Activated CD4-positive, alpha-beta T cell treated with anti-CD3 and anti-CD28 coated beads, Interleukin-2, amount 10 ng/mL, durations not matched to agents 24 days and 14 days (primary cell): ENCODE results near the gene FZD10. TPM values are rescaled to one million over a fixed set of nuclear protein-coding genes. Genes with fewer than 3 reads are reported as not detected.

ENCODE experiments used
- DNase-seq: peaks from one replicate; pipeline ENCODE4 v3.0.0; 2022
- H3K27ac Mint-ChIP-seq: one replicate; pipeline ENCODE4 v1.8.0; 2022; ENCODE audit warnings: mild to moderate bottlenecking, mixed read lengths
- H3K27me3 Mint-ChIP-seq: one replicate; pipeline ENCODE4 v1.8.0; 2022; ENCODE audit warnings: mixed read lengths
- H3K36me3 Mint-ChIP-seq: one replicate; pipeline ENCODE4 v1.8.0; 2022; ENCODE audit warnings: low read depth, mild to moderate bottlenecking, mixed read lengths
- H3K4me1 Mint-ChIP-seq: one replicate; pipeline ENCODE4 v1.8.0; 2021; ENCODE audit warnings: mixed read lengths
- H3K4me3 Mint-ChIP-seq: one replicate; pipeline ENCODE4 v1.8.0; 2022; ENCODE audit warnings: mild to moderate bottlenecking, moderate library complexity, mixed read lengths
- H3K9me3 Mint-ChIP-seq: one replicate; pipeline ENCODE4 v1.8.0; 2021; ENCODE audit warnings: mixed read lengths
- intact Hi-C: fragments of 100-400 bp; cut with micrococcal nuclease; formaldehyde crosslinking; loops from one replicate; pipeline ENCODE4 v1.15.1; 2023
- total RNA-seq: library from RNA; stranded (reverse); gene quantifications from 2 replicates; pipeline ENCODE4 v1.2.3, GENCODE V29; 2022

FZD10 gene
- total RNA-seq, 1 donor from 2014 or later, result not detected

- Mint-ChIP-seq H3K36me3 (no peaks in the 10 kb centered on the region), H3K27me3 (peaks cover 3% of the 10 kb centered on the region), H3K4me3 (no peak overlapping the region), H3K27ac (no peak overlapping the region), H3K9me3 (peaks cover 8% of the 10 kb centered on the region), H3K4me1 (no peaks in the 10 kb centered on the region)
- no peak for DNase-seq
- intact Hi-C loops, result no loop called here
Measured at GRCh38 chr12:130138478-130138877, 23.8 kb upstream of the FZD10 start.

DNA sequence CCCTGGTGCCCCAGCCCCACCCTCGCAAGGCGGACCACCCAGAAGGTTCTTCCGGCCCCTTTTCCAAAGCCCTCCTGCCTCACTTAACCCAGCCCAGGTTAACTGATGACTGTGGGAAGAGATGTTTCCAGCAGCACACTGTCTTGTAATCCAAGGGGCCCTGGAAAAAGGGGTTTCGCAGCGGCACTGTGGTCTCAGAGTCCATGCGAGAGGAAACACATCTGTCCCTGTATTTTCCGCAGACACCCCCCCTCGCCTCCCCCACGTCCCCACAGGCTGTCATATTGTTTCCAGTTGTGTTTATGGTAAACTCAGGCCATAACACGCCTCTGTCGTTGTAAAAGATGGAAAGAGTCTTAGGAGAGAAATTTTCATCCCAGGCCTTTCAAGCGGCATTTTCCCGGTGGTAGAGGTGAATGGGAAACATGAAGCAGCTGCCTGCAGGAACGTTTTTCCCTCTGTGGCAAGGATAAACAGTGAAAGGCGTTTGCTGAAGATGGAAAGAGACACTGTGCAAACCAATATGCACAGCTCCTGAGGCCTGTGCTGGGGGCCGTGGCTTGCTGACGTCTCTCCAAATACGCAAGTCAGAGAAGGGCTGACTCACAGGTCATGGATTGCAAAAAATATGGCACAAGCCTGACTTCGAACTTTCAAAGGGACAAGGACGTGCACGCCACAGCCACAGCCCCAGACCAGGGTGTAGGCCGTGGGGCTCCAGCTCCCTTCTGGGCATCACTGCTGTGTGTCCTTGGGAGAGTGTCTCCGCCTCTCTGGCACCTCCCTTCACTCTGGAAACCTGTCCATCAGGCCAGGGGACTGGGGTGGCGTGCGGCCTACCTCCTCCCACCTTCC lies 22.5 kb upstream of the FZD10 start:
- intact Hi-C loops, result no loop called here
- Mint-ChIP-seq H3K27ac (no peak overlapping the region), H3K4me1 (no peaks in the 10 kb centered on the region), H3K36me3 (no peaks in the 10 kb centered on the region), H3K4me3 (no peak overlapping the region), H3K27me3 (no peaks in the 10 kb centered on the region), H3K9me3 (peaks cover 7% of the 10 kb centered on the region)
- DNase-seq, result no peak

- no peak for DNase-seq
- H3K4me1 Mint-ChIP-seq, result no peaks in the 10 kb centered on the region
- H3K27me3 Mint-ChIP-seq, result no peaks in the 10 kb centered on the region
- no peaks in the 10 kb centered on the region for H3K9me3 Mint-ChIP-seq
- intact Hi-C loops, result no loop called here
- H3K36me3 Mint-ChIP-seq, result no peaks in the 10 kb centered on the region
- no peak overlapping the region for H3K27ac Mint-ChIP-seq
- no peak overlapping the region for H3K4me3 Mint-ChIP-seq
Measured at GRCh38 chr12:130141105-130141504, 21.2 kb upstream of the FZD10 start.

- Mint-ChIP-seq H3K27me3 (no peaks in the 10 kb centered on the region), H3K4me1 (no peaks in the 10 kb centered on the region), H3K27ac (no peak overlapping the region), H3K9me3 (no peaks in the 10 kb centered on the region), H3K4me3 (no peak overlapping the region), H3K36me3 (no peaks in the 10 kb centered on the region)
- no peak for DNase-seq
- intact Hi-C loops, result no loop called here
Measured at GRCh38 chr12:130141901-130142683, 20.2 kb upstream of the FZD10 start.

DNA sequence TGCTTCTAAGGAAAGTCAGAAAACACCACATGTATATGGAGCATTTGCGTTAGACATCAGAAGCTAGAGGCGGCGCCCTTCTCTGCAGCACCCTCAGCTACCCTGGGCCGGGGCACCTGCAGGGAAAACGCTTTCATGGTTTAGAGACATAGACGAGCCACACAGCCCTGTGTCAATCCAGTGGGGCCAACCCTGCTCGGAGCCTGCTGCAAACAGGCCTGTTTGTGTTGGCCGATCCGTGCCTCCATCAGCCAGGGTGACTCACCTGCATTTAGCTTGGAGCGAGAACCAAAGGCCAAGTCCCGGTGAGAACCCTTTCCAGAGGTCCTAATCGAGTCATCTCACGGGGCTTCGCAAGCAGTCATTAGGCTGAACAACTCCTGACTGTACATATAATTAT lies 19.5 kb upstream of the FZD10 start:
- H3K4me3 Mint-ChIP-seq, result no peak overlapping the region
- no peaks in the 10 kb centered on the region for H3K4me1 Mint-ChIP-seq
- intact Hi-C loops, result no loop called here
- H3K36me3 Mint-ChIP-seq, result no peaks in the 10 kb centered on the region
- H3K27me3 Mint-ChIP-seq, result no peaks in the 10 kb centered on the region
- H3K27ac Mint-ChIP-seq, result no peak overlapping the region
- no peak for DNase-seq
- H3K9me3 Mint-ChIP-seq, result no peaks in the 10 kb centered on the region

DNA sequence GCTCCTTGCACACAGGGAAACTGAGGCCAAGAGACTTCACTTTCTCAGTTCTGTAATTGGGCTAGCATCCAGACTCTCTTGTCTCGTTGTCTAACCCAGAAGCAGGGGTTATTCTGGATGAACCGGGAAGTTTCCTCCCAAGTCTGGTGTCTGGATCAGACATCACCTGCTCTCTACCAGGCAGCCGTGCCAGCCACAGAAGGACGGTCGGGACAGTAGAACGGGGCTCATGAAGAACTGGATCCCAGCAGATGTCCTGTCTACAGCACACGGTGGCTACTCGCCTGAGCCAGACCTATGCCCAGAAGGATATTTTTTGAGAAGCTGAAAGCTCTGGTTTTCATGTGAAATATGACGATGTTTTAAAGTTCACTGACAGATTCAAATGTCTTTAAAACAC lies 19.1 kb upstream of the FZD10 start:
- Mint-ChIP-seq H3K36me3 (no peaks in the 10 kb centered on the region), H3K27ac (no peak overlapping the region), H3K27me3 (no peaks in the 10 kb centered on the region), H3K4me1 (no peaks in the 10 kb centered on the region), H3K4me3 (no peak overlapping the region), H3K9me3 (no peaks in the 10 kb centered on the region)
- intact Hi-C loops, result no loop called here
- no peak for DNase-seq

DNA sequence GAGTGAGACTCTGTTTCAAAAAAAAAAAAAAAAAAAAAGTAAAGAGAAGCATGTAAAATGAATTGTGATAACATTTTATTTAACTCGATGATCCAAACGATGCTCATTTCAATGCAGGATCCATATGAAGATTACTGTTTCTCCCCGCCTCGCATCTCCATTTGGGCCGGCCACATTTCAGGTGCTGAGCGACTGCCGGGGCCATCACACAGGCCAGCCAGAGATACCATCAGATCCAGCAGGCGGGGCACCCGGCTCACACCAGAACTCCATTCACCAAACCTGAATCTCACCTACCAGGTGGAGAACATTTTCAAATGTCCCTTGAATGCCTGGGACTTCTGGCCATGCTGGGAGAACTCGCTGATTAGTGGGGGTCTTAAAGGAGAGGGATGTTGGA lies 18.0 kb upstream of the FZD10 start:
- no peak for DNase-seq
- Mint-ChIP-seq H3K4me3 (no peak overlapping the region), H3K9me3 (no peaks in the 10 kb centered on the region), H3K36me3 (no peaks in the 10 kb centered on the region), H3K27ac (no peak overlapping the region), H3K4me1 (no peaks in the 10 kb centered on the region), H3K27me3 (no peaks in the 10 kb centered on the region)
- intact Hi-C loops, result no loop called here

DNA sequence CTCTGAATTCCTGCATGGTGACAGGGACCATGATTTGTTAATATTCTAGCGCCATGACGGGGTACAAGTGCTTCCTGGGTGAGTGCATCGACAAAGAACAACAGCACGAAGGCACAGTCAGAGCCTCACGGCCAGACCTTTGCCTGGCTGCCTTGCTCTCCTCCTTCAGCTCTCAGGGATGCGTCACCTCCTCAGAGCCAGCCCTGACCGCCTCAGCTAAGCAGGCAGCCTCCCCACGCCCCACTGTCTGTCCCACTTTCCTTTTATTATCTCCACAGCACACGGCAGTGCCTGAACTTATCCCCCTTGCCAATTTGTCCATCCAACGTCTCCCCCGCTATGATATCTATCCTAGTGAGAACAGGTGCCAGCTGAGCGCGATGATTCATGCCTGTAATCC lies 16.5 kb upstream of the FZD10 start:
- H3K27ac Mint-ChIP-seq, result no peak overlapping the region
- H3K9me3 Mint-ChIP-seq, result no peaks in the 10 kb centered on the region
- intact Hi-C loops, result no loop called here
- no peak overlapping the region for H3K4me3 Mint-ChIP-seq
- H3K4me1 Mint-ChIP-seq, result no peaks in the 10 kb centered on the region
- H3K36me3 Mint-ChIP-seq, result no peaks in the 10 kb centered on the region
- no peak for DNase-seq
- no peaks in the 10 kb centered on the region for H3K27me3 Mint-ChIP-seq

DNA sequence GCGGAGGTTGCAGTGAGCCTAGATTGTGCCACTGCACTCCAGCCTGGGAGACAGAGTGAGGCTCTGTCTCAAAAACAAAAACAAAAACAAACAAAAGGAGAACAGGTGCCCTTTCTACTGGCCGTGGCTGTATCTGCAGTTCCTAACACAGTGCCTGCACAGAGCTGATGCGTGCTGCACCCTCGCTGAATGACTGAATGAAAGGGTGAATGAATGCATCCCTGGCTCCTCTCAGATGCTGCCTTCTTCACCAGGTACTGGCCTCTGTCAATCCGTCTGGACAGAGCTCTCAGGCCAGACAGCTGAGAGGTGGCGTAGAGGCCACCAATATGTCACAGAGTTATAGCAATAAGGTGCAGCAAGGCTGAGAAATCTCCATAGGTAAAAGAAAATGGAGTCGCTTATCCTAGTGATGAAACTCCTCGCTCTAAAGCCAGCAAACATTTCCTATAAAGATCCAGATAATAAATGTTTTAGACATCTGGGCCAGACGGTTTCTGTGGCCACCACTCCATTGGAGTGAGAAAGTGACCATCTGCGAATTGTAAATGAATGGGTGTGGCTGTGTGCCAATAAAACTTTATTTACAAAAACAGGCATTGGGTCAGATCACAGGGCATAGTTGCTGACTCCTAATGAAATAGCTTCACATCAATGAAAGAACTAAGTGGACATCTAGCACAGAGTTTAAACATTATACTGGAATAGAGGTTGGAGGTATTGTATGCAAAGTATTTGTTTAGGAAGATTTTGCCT lies 15.9 kb upstream of the FZD10 start:
- Mint-ChIP-seq H3K4me1 (no peaks in the 10 kb centered on the region), H3K36me3 (no peaks in the 10 kb centered on the region), H3K9me3 (no peaks in the 10 kb centered on the region), H3K27ac (no peak overlapping the region), H3K4me3 (no peak overlapping the region), H3K27me3 (no peaks in the 10 kb centered on the region)
- intact Hi-C loops, result no loop called here
- no peak for DNase-seq

DNA sequence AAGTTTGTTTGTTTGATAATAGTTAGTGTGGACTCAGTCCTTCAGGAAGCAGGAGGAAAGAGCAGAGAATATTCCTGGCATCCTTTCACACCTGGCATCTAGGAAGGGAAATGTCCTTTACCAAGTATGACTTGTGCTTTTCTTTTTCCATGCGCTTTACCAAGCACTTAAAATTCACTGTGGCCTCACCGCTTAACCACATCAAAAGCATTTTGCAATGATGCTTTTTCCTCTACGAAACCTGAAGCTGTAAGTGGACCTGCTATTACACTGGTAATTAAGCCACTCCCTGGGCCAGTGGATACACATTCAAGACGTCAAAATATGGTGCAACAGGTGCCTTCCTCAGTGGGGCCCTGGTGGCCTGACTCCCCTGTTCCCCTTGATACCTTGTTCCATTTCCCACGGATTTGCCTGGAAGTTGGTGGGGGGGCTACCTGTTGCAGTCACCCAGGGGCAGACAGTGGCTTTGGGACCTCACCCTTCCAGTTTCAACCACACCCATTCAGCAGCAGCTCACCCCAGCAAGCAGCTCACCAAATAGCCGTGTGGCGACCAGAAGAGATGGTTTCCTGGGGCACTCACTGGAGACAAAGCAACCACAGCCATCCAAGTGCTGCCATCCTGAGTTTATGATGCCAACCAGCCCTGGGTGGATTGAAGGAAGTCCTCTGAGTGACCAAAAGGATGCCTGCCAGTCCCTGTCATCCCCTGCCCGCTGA lies 14.2 kb upstream of the FZD10 start:
- no peaks in the 10 kb centered on the region for H3K9me3 Mint-ChIP-seq

DNA sequence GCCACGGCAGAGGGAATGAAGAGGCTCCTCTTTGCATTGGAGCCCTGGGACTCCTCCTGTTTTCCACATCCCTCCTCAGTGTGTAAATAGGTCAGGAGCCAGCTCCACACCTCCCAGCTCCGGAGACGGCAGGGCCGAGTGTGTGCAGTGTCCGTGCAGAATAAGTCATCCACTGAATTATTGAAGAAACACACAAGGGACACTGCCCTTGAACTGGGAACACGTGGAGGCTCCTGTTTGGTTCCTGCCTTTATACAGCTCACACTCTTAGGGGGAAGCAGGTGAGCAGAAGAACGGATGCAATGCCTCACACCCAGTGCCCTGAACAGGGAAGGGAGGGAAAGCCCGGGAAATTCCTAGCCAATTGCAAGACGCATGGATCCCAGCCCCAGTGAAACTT lies 10.4 kb upstream of the FZD10 start:
- intact Hi-C loops, result no loop called here
- no peaks in the 10 kb centered on the region for H3K36me3 Mint-ChIP-seq
- H3K4me3 Mint-ChIP-seq, result no peak overlapping the region
- H3K27ac Mint-ChIP-seq, result no peak overlapping the region
- no peak for DNase-seq
- peaks cover 5% of the 10 kb centered on the region for H3K27me3 Mint-ChIP-seq
- no peaks in the 10 kb centered on the region for H3K4me1 Mint-ChIP-seq
- H3K9me3 Mint-ChIP-seq, result no peaks in the 10 kb centered on the region

More for the DNA sequence above, 14.2 kb upstream of the FZD10 start:
- Mint-ChIP-seq H3K4me1 (no peaks in the 10 kb centered on the region), H3K36me3 (no peaks in the 10 kb centered on the region), H3K4me3 (no peak overlapping the region), H3K27ac (no peak overlapping the region), H3K27me3 (no peaks in the 10 kb centered on the region)
- no peak for DNase-seq
- intact Hi-C loops, result no loop called here

DNA sequence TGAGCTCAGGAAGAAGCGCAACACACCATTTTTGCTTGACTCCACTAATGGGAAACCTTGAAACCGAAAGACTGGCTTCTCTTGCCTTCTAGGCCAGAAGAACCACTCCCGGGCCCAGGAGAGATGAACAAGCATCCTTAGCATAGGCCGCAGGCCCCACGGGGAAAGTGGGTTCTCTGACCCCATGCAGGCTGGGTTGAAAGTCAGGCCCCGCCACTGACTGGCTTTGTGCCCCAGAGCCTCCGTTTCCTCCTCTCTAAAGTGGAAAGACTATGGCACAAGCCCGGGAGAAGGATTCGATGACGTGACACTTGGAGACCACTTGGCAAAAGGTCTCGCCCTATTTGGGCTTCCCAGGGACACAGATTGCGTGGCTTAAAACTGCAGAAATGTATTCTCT lies 9.9 kb upstream of the FZD10 start:
- no peaks in the 10 kb centered on the region for H3K9me3 Mint-ChIP-seq
- no peak overlapping the region for H3K4me3 Mint-ChIP-seq
- no peaks in the 10 kb centered on the region for H3K36me3 Mint-ChIP-seq
- no peaks in the 10 kb centered on the region for H3K4me1 Mint-ChIP-seq
- no peak overlapping the region for H3K27ac Mint-ChIP-seq
- peaks cover 10% of the 10 kb centered on the region for H3K27me3 Mint-ChIP-seq
- no peak for DNase-seq
- intact Hi-C loops, result no loop called here

GRCh38 chr12:130153803-130154202 lies 8.5 kb upstream of the FZD10 start:
- intact Hi-C loops, result no loop called here
- H3K4me1 Mint-ChIP-seq, result no peaks in the 10 kb centered on the region
- H3K27me3 Mint-ChIP-seq, result peaks cover 10% of the 10 kb centered on the region
- no peak overlapping the region for H3K27ac Mint-ChIP-seq
- no peak overlapping the region for H3K4me3 Mint-ChIP-seq
- no peak for DNase-seq
- H3K36me3 Mint-ChIP-seq, result no peaks in the 10 kb centered on the region
- H3K9me3 Mint-ChIP-seq, result no peaks in the 10 kb centered on the region
